Activated T-cell treated with anti-CD3 and anti-CD28 coated beads for 1 hour (primary cell): ENCODE measurements around the gene APBB2.
"Not testable (repeated sequence)": the region's sequence is repeated elsewhere in the genome, so short reads cannot be mapped to it uniquely, and the experiment has no call there.

Experiments used
- DNase-seq: peaks from one replicate; pipeline ENCODE4 v3.0.0-alpha.2; 2020; ENCODE audit warnings: low read depth

The APBB2 gene

DNA sequence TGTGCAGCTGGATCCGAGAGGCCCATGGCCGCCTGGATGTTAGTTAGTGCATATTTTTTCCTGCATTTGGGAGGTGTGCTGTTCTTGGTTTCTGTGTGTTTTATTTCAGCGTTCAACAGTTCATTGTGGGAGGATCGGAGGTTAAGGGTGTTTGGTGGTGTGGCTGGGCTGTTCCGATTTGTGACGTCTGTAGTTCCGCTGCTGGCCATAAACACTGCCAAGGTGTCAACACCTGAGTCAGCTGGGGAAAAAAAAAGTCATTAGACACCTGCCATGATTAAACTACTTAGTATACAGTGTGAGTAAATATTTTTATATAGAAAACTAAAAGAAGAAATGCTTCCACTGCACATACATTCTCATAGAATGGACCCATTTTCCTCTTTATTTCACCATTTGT, 200.2 kb downstream of the APBB2 start:
- no peak for DNase-seq

DNA sequence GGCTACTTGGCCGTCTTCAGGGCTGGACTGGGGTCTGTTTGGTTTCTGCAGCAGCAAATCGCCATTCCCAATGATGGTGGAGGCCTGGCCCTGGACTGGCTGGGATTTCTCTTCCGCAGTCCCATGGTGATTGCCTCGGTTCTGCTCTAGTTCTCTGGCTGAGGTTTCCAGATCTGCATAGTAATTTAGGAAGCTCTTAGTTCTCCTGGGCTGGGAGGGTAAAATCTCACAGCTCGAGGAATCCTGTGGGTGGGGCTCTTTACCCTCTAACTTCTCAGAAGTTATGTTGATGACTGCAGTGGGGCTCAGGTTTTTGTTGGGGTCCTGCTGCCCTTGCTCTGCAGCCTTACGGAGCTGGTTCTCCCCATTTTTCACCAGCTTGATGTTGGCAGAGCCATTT, 200.6 kb downstream of the APBB2 start:
- no peak for DNase-seq

DNA sequence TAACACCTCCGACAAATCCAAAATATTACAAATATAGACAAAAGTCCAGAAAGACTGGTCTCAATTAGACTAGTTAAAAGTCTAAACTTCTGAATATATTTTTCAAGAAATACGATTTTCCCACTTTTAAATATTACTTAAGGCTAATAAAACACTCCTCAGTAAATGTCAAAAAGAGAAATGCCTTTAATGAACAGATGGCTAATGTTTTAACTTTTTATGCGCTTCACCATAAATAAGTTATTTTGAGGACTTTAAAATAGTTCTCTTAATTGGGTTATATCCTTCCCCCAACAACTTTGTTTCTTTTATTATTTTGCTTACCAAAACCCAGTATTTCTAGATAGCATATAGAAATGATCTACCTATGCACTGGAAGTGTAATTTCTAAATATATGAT, 201.4 kb downstream of the APBB2 start:
- no peak for DNase-seq

DNA sequence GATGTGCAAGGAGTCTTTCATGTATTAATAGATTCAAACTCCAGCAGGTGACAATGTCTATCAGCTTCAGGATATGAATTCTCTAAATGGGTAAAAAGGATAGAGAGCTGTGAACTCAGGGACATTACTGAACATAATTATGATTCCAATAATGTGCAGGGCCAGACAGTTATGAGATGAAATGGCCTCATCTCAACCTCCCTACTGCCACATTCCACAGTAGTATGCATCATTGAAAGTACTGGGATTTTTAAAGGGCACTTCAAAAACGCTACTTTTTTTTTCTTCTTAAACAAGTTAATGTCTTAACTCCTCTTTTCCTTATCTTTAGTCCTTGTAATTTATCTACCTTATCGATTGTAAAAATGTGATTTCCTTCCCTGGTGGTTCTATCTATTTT, 202.0 kb downstream of the APBB2 start:
- no peak for DNase-seq

DNA sequence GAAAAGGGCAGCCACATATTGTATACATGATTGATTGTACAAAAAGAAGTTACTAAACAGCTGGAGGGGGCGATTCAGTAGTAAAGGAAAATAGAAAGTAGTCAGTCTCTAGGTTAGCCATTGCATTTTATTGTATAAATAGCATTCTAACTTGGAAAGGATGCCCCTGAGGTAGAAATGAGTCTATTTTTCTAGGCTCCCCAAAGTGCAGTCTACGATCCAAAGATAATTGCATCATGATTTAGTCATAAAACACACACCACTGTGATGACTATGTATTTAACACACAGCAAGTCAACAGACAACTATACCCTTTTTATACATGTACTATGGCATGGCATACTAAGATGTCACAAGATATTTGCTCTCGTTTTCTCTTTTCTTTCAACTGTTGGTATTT, 204.9 kb downstream of the APBB2 start:
- no peak for DNase-seq

DNA sequence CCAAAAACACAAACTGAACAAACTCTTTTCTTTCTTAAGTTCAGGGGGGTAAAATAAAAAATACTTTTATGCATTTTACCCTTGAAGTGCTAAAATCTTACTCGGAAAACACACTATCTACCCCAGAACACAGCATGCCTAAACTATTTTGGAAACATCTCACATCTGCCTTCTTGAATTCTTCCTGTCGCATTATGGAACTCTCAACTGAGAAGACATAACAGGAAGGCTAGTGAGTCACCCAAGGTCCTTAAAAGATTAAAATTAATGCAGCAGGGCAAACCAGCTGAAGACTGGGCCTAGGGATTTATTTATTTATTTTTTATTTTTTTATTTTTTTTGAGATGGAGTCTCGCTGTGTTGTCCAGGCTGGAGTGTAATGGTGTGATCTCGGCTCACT, 208.2 kb downstream of the APBB2 start:
- no peak for DNase-seq

DNA sequence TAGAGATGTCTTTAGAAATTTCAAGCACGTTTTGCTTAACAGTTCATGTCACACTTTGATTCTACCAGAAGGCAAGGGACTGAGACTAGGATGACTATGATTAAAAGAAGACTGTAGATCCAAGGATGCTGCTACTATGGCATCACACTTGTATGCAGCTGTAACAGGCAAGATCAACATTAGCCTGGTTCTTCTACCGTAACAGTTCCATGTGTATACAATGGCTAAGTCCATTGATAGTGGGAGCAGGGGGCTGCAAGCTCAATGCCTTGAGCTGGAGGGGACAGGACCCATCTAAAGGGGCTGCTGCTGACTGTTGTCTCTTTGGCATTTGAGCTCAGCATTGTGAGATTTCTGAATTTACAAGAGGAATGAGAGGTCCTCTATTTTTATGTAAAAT, 212.0 kb downstream of the APBB2 start:
- DNase-seq = no peak

DNA sequence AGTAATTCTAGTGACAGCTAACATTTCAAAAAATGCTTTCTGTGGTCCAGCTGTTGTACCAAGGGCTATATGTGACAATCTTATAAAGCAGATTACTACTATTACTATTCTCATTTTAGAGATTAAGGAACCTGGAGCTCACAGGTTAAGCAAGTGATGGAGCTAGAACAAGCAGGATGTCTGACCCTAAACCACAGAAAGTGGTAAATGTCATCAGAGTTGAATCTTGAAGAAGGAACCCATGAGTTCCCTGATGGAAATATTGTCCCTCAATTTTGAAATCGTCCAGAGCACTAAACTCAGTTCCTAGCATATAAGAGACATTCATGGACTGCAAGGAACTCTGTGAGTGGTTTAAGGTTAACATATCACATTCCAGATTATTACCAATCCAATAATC, 214.0 kb downstream of the APBB2 start:
- no peak for DNase-seq

DNA sequence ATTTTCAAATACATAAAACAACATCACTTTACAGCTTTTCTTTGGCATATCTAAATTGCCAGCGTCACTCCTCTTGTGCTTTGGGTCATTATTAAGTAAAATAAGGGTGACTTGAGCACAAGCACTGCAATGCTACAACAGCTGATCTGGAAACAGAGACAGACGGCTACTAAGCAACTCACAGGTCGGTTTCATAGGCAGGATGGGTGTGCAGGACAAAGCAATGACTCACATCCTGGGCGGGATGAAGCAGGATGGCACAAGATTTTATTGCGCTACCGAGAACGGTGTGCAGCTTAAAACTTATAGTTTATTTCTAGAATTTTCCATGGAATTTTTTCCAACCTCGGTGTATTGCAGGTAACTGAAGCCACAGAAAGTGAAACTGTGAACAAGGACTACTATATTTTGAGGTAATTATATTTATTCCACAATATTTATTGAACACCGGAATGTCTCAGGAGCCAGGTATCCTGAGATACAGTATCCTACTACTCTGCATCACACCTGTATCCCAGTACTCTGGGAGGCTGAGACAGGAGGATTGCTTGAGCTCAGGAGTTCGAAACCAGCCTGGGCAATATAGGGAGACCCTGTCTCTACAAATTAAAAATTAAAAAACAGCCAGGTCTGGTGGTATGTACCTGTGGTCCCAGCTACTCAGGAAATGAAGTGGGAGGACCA, 215.5 kb downstream of the APBB2 start:
- no peak for DNase-seq

DNA sequence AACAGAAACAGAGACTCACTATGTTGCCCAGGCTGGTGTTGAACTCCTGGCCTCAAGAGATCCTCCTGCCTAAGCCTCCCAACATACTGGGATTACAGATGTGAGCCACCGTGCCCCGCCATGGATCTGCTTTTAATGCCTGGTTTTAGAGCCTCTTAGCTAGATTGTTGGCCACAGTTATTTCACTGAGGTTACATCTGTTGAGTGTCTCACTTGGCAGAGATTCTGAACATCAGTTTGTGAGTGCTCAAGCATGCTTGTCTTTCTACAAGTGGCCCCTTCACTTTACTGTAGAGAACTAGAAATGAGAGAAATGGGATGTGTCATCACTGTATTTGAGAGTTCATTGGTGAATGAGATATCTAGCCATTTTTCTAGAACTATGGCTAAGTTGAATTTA, 218.5 kb downstream of the APBB2 start:
- no peak for DNase-seq

DNA sequence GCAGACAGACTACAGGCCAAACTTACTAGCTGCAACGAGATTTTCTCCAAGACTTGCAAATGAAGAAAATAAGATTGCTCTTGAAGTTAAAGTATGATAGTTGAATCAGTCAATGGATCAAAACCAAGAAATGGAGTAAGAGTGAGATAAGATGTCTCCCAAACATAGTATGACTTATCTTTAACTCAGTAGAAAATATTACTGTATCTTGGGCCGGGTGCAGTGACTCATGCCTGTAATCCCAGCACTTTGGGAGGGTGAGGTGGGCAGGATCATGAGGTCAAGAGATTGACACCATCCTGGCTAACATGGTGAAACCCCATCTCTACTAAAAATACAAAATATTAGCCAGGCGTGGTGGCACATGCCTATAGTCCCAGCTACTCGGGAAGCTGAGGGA, 220.0 kb downstream of the APBB2 start:
- DNase-seq = not testable (repeated sequence)

DNA sequence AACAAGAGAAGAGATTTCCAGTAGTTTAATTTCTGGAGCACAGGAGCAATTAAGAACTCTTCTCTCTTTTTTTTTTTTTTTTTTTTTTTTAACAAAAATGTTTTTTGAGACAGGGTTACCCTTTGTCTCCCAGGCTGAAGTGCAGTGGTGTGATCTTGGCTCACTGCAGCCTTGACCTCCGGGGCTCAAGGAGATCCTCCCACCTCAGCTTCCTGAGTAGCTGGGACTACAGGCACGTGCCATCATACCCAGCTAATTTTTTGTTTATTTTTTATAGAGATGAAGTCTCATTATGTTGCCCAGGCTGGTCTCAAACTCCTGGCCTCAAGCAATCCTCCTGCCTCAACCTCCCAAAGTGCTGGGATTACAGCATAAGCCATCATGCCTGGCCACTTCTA, 221.0 kb downstream of the APBB2 start:
- not testable (repeated sequence) for DNase-seq

DNA sequence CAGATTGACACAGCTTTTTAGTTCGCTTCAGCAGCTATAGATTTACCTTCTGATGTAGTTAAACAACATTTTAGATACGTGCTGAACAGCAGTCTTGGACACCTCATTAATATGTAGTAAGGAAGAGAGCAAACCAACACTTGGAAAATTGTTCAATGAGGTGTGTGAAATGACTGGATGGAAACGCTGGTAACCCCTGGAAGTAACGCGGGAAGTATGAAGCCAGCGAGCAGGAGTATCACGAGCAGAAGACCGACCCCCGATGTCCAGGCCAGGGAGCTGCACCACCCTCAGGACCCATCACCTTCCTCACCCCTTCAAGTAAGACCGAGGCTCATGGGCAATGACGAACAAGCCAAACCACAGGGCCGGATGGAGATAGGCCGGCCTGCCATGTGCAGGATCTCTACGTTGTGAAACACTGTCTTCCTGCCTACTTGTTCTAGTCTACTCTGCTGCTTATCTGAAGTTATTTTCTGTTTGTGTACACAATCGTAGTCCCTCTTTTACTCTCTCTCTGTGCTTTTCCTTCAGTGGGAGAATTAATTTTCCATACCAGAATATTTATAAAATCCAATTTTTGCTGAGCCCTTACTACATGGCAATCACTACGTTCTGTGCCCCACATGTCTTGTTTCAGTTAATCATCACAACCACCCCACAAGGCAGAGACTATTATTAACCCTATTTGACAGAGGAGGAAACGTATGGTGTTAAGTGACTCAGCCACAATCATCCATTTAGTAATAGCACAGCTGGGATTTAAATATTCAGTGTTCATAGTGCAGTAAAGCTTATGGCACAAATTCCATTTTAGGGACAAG, 221.7 kb downstream of the APBB2 start:
- DNase-seq = no peak

DNA sequence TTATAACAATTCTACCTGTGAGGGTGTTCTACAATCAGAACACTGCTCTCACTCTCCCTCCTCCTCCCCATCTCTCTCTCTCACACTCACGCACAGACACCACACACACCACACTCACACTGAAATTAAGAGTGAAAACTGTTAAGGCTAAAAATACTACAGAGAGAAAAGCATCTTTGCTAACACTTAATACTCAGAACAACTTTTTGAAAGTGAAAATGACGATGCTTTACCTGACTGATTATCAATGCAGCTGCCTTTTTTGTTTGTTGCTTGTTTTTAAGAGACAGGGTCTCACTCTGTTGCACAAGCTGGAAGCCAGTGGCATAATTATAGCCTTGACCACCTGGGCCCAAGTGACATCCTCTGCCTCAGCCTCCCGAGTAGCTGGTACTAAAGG, 222.4 kb downstream of the APBB2 start:
- DNase-seq = no peak

DNA sequence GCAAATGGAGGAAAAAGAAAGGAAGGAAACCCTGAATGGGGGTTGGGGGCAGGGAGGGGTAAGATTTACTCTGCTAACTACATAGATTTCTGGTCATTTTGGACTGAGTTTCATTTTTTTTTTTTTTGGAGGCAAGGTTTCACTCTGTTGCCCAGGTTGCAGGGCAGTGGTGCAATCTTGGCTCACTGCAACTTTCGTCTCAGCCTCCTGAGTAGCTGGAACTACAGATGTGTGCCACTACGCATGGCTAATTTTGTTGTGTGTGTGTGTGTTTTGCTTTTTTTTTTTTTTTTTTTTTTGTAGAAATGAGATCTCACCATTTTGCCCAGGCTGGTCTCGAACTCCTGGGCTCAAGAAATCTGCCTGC, 223.5 kb downstream of the APBB2 start:
- no peak for DNase-seq

DNA sequence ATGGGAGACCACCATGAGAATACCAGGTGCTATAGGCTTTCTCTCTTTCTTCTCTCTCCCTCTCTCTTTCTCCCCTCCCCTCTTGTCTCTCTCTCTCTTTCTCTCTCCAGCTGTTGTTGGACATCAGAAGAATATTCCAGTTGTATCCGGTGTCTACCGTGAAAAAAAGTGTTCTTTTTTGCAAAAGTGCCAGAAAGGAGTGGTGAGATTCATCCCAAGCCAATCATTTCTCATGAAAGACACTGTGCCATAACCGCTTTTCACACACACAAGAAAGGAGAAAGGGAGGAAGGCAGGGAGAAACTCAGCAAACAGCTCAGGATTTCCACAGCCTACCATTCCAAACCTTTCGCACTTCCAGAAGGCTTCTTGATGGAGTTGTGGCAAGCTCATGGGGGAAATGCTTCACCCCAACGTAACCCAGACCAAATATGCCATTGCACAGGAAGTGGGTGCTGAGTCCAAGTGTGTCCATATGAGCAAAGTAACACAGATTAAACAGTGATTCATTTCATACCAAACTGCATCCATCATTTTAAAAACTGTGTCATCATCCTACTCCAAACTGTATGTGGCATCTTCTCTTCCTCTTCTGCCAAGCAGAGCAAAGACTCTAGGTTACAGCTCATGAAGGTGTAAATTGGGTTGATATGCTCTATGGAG, 224.0 kb downstream of the APBB2 start:
- DNase-seq = no peak

DNA sequence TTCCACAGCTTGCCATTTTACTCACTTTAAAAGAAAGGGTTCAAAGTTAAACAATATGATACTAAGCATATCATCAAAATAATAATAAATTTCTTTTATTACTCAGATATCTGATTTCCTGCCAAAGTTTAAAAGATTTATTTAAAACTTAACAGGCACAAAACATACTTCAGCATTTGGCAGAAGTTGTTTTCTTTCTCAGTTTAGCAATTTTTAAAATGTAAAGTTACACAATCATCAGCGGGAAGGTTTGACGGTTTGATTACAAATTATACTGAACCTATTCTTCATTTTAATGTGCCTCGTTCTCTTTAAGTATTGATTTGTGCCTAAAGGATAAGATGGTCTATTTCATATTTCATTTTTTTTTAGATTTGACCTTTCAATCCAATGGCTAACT, 227.2 kb downstream of the APBB2 start:
- no peak for DNase-seq

DNA sequence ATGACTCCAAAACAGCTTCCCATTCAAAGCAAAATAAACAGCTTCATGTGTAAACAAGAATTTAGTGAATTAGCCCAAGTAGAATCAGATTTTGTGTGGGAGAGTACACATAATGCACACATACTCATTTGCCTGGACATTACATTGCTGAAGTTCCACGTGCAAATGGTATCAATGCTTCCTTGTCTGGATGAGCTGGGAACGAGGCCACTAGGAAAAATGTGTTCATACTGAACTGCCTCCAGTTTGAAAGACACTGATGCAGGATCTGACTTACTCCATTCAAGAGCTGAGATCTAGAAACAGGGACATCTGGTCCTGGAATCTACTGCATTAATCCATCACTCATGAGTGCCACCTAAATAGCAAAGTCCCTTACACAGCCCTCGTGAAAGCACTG, 228.0 kb downstream of the APBB2 start:
- DNase-seq = no peak

DNA sequence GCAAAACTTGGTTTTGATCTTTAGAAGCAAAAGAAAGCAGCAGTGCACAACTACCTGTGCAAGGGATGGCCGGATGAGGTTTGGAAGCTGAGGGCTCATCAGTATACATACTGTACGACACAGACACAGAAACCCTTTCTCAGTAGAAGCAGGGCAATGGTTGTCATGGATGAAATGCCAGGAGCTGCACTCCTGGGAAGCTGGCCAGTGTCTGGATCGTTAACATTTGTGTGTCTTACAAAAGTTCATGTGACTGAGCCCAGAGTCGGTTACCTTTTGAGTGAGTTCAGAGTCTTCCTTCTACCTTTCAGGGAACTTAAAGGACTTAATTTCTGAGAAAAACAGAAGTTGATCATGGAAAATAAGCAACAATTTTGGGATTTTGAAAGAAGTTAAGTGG, 230.3 kb downstream of the APBB2 start:
- no peak for DNase-seq

DNA sequence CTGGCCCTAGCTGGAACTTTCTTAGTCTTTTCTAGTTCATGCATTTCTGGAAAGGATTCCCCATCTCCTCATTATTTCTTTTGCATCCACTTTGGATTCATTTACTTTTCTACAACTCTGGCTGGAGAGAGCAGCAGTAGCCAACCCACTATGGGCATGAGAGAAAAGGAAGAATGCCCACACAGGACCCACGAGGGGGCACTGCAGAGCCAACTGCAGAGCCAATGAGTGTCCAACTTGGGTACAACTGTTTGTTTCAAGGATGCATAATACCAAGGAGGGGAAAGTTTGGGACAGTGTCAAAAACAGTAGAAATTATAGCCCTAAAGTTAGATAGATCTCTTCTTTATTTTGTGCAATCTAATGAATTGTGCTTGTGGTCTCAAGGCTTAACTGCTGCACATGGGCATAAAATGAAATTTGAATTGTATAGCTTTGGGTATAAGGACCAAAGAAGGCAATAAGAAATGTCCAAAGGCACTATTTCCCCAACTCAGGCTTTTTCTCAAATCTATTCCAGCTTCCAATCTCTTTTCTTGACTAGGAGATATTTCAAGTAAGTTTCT, 233.9 kb downstream of the APBB2 start:
- no peak for DNase-seq

DNA sequence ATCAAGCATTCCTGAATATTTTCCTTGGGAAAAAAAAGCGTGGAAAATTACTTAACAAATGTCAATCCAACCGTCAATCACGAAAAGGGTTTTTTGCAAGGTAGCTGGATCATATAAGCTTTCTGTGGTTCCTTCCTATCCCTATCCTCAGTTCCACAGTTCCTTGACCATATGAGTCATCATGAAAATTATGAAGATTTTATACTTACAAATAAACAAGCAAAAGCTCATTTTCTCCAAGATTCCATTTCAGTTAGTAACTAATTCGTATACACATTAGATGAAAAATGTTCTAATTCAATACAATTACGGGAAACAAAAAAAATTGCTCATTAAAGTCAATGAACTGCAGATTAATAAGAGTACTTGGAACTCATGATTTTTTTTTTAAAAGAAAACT, 235.8 kb downstream of the APBB2 start:
- DNase-seq = no peak

DNA sequence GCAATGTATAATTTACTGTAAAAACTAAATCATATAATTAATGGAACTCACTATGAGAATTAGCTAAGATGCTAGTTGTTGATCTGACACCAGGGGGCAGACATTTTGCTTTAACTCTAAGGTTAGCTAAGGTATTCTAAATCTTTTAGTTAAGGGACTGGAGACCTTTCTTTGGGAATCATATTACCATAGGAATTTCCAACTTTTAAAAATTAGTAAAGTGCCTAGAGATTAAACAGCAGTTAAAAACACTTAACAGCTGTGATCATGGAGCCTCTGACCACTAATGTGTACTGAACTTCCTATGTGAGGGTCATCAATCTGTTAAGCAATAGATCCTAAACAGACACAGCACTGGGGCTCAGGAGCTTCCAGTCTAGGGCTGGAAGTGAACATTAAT, 238.0 kb downstream of the APBB2 start:
- no peak for DNase-seq

DNA sequence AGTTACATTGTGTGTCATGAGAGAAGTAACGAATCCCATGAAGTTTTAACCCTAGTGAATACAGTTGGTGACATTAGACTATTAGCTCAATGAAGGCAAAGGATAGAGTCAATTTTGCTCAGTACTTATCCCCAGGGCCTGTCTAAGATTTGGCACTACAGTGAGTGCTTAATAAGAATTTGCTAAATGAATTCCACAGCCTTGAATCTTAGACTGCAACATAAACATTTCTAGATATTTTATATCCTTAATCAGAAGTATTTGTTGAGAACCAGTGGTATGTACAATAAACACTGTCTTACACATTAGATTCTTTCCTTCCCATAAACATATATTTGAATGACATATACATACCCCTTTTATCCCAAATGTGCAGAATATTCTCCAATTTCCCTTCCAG, 241.6 kb downstream of the APBB2 start:
- no peak for DNase-seq
